ENCODE measurements around the gene GMDS.

GRCh38 chr6:1641343-1641885 is 604.0 kb downstream of the GMDS start:
- TF ChIP-seq EZH2 (IDR thresholded peaks at IDR 0.05; ENCODE audit: insufficient read depth, poor library complexity, severe bottlenecking) (no peak), EZH2phosphoT487 (IDR thresholded peaks at IDR 0.05; ENCODE audit: insufficient read depth, low read depth) (no peak)
